D721Med (cell line): ENCODE measurements around the gene ASB6.
"Not testable (repeated sequence)": the region's sequence is repeated elsewhere in the genome, so short reads cannot be mapped to it uniquely, and the experiment has no call there.

Source experiments
- DNase-seq: peaks from one replicate; pipeline ENCODE4 v3.0.0; 2011; ENCODE audit warnings: low spot score; ENCODE audit not compliant: insufficient read length
- FAIRE-seq: peaks from 2 replicates; lab custom pipeline; 2011; peaks lifted over from hg19 to GRCh38; lab: Jason Lieb, UNC
- CTCF ChIP-seq: IDR thresholded peaks from 2 replicates; pipeline ENCODE4 v1.5.1; 2012; ENCODE audit warnings: mild to moderate bottlenecking, control low read depth; ENCODE audit not compliant: insufficient read depth; ENCODE audit errors: missing control alignments

The ASB6 gene

GRCh38 chr9:129594632-129595031 is 47.3 kb downstream of the ASB6 start:
- TF ChIP-seq CTCF, result no peak
- FAIRE-seq, result no peak
- no peak for DNase-seq

GRCh38 chr9:129592790-129593189 is 49.2 kb downstream of the ASB6 start:
- not testable (repeated sequence) for DNase-seq, FAIRE-seq

- DNase-seq (no peak), FAIRE-seq (no peak)
- no peak for TF ChIP-seq CTCF
Measured at GRCh38 chr9:129591916-129592315, 50.0 kb downstream of the ASB6 start.

GRCh38 chr9:129590466-129590865 is 51.5 kb downstream of the ASB6 start:
- FAIRE-seq (no peak), DNase-seq (no peak)
- TF ChIP-seq CTCF, result no peak

DNA sequence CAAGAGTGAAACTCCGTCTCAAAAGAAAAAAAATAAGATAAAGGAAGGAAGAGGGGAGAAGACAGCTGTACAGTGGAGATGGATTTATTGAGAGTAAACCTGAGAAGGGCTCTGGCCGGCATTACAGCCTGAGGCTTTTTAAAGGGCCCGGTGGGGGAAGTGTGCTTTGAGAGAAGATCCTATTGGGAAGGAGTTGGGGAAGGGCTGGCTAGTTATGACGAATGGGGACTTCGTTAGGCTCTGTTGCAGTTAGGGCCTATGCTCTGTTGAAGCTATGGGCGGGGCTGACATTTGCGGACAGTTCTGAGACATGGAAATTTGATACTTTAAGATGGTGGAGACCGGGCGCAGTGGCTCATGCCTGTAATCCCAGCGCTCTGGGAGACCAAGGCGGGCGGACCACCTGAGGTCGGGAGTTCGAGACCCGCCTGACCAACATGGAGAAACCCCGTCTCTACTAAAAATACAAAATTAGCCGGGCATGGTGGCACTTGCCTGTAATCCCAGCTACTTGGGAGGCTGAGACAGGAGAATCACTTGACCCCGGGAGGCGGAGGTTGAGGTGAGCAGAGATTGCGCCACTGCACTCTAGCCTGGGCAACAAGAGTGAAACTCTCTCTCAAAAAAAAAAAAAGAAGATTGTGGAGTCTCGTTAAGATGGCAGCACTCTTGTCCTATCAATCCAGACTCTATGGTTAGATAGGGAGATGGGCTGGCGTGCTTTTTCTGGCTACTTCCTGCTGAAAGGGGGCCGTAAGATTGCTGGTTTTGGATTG is 54.3 kb downstream of the ASB6 start:
- FAIRE-seq (no peak), DNase-seq (no peak)
- no peak for TF ChIP-seq CTCF

DNA sequence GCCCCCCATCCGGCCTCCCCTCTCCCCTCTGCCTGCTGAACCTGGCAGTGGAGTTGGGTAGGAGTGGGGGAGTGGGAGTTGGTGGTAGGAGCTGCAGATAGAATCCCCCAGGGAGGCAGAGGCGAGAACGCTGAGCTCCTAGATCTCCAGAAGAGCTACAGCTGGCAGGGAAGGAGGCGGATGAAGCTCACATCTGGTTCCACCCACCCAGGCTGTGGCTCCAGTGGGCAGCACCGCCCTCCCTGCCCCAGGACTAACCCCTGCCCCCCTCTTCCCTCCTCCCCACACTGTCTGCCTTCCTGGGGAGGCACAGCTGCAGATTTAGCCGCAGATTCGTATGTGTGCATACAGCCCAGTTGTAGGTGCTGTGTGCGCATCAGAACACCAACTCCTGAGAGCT is 55.3 kb downstream of the ASB6 start:
- FAIRE-seq (no peak), DNase-seq (no peak)
- TF ChIP-seq CTCF, result no peak

GRCh38 chr9:129586245-129586644 is 55.7 kb downstream of the ASB6 start:
- DNase-seq (no peak), FAIRE-seq (no peak)
- TF ChIP-seq CTCF, result no peak
